Lower lobe of right lung (tissue), 2 donors: ENCODE measurements around the gene EDIL3. TPM values are rescaled to one million over a fixed set of nuclear protein-coding genes. Genes with fewer than 3 reads are reported as not detected.

Source experiments
- ATAC-seq, 2 donors: fragments of 200-7000 bp; cut with Tn5 transposase; one replicate each; pipeline ENCODE4 v1.9.1; 2020 to 2022; ENCODE audit warnings: mild to moderate bottlenecking in 2 of 2, moderate library complexity in 2 of 2
- DNase-seq: peaks from one replicate; pipeline ENCODE4 v3.0.0-alpha.2; 2020
- H3K27ac ChIP-seq: fragments of 200-600 bp; one replicate; pipeline ENCODE4 v1.8.0; 2022
- H3K27me3 ChIP-seq: fragments of 200-600 bp; one replicate; pipeline ENCODE4 v1.8.0; 2022; ENCODE audit warnings: low read depth
- H3K36me3 ChIP-seq: fragments of 200-600 bp; one replicate; pipeline ENCODE4 v1.8.0; 2022; ENCODE audit warnings: mild to moderate bottlenecking
- H3K4me1 ChIP-seq: fragments of 200-600 bp; one replicate; pipeline ENCODE4 v1.8.0; 2022
- H3K4me3 ChIP-seq: fragments of 200-600 bp; one replicate; pipeline ENCODE4 v1.8.0; 2022; ENCODE audit warnings: mild to moderate bottlenecking
- H3K9me3 ChIP-seq: fragments of 200-600 bp; one replicate; pipeline ENCODE4 v1.8.0; 2022
- CTCF ChIP-seq: fragments of 200-600 bp; IDR thresholded peaks from one replicate; pipeline ENCODE4 v1.8.0; 2022; ENCODE audit warnings: antibody characterized with exemption, mild to moderate bottlenecking
- intact Hi-C: fragments of 100-400 bp; cut with DNase I; formaldehyde crosslinking; loops from one replicate; pipeline ENCODE4 v1.11.0; 2022
- total RNA-seq: library from RNA; stranded (reverse); fragmentation: NEBNext Ultra II Directional; extraction: Animal tissue kit (Norgen Biotek cat#: 25700); gene quantifications from one replicate; pipeline ENCODE4 v1.2.1, GENCODE V29; 2021
- donor health status: DM: no; HTN: yes; CAD: no; lungs with severe emphysema.

The EDIL3 gene
- total RNA-seq, 1 donor from 2014 or later, result 17.0 TPM

GRCh38 chr5:84383296-84383815, 1.3 kb downstream of the EDIL3 start:
- TF ChIP-seq CTCF, result no peak
- H3K4me3 ChIP-seq, result peak overlapping the region; percentile 58
- ATAC-seq, result no peak
- intact Hi-C loops, result no loop called here
- H3K4me1 ChIP-seq, result peaks cover 18% of the 10 kb centered on the region
- no peaks in the 10 kb centered on the region for H3K36me3 ChIP-seq
- DNase-seq, result no peak
- H3K9me3 ChIP-seq, result no peaks in the 10 kb centered on the region
- peak overlapping the region; percentile 28 for H3K27ac ChIP-seq
- peaks cover 28% of the 10 kb centered on the region for H3K27me3 ChIP-seq

GRCh38 chr5:84382363-84383295, 2.1 kb downstream of the EDIL3 start:
- intact Hi-C loops, result no loop called here
- DNase-seq, result peak; percentile 51
- peaks cover 28% of the 10 kb centered on the region for H3K27me3 ChIP-seq
- no peaks in the 10 kb centered on the region for H3K36me3 ChIP-seq
- peak overlapping the region; percentile 64 for H3K27ac ChIP-seq
- no peaks in the 10 kb centered on the region for H3K9me3 ChIP-seq
- peak; percentile 67 to 78 for ATAC-seq
- no peak for TF ChIP-seq CTCF
- H3K4me1 ChIP-seq, result peaks cover 18% of the 10 kb centered on the region
- peak overlapping the region; percentile 58 for H3K4me3 ChIP-seq

- ATAC-seq (no peak), DNase-seq (no peak)
- intact Hi-C loops, result no loop called here
Measured at GRCh38 chr5:84381502-84382362, 2.9 kb downstream of the EDIL3 start.

GRCh38 chr5:84379749-84380148, 4.9 kb downstream of the EDIL3 start:
- Histone ChIP-seq H3K4me3 (no peak overlapping the region), H3K27ac (no peak overlapping the region), H3K36me3 (no peaks in the 10 kb centered on the region), H3K4me1 (peaks cover 18% of the 10 kb centered on the region), H3K27me3 (peaks cover 28% of the 10 kb centered on the region), H3K9me3 (no peaks in the 10 kb centered on the region)
- no peak for ATAC-seq
- intact Hi-C loops, result no loop called here
- no peak for DNase-seq
- TF ChIP-seq CTCF, result no peak

More at GRCh38 chr5:84381502-84382362, 2.9 kb downstream of the EDIL3 start:
- Histone ChIP-seq H3K9me3 (no peaks in the 10 kb centered on the region), H3K36me3 (no peaks in the 10 kb centered on the region), H3K27me3 (peaks cover 28% of the 10 kb centered on the region), H3K4me3 (peak overlapping the region; percentile 58), H3K4me1 (peaks cover 18% of the 10 kb centered on the region), H3K27ac (peak overlapping the region; percentile 64)
- TF ChIP-seq CTCF, result no peak

- DNase-seq (no peak), ATAC-seq (no peak)
- Histone ChIP-seq H3K9me3 (no peaks in the 10 kb centered on the region), H3K36me3 (no peaks in the 10 kb centered on the region), H3K4me1 (peaks cover 18% of the 10 kb centered on the region), H3K27ac (no peak overlapping the region), H3K4me3 (no peak overlapping the region), H3K27me3 (peaks cover 24% of the 10 kb centered on the region)
- no peak for TF ChIP-seq CTCF
- intact Hi-C loops, result no loop called here
Measured at GRCh38 chr5:84378961-84379360, 5.7 kb downstream of the EDIL3 start.
